HepG2 (cell line): ENCODE data around the gene NTM. TPM values are rescaled to one million over a fixed set of nuclear protein-coding genes. Genes with fewer than 3 reads are reported as not detected.

Experiments
- ATAC-seq: fragments of 200-7000 bp; cut with Tn5 transposase; 3 replicates; pipeline ENCODE4 v1.9.1; 2020; ENCODE audit warnings: mild to moderate bottlenecking, moderate library complexity
- BruUV-seq: library from RNA; stranded (reverse); fragments of 400-500 nt; replicated peaks from 2 replicates; lab custom pipeline; 2021; lab: Mats Ljungman, UMichigan
- CTCF ChIA-PET: fragments of 300-600 bp; formaldehyde crosslinking; extraction: SDS; loops from one replicate; lab custom pipeline; 2021; ENCODE audit warnings: low total read pairs, inconsistent platforms, low intra/inter-chr PET ratio; lab: Yijun Ruan, JAX
- POLR2A ChIA-PET: fragments of 350-600 bp; sonication (Branson Sonifier 250); formaldehyde crosslinking; loops from one replicate; lab custom pipeline; 2020; ENCODE audit warnings: antibody characterized with exemption, inconsistent platforms; lab: Yijun Ruan, JAX
- DNase-seq: peaks from one replicate; pipeline ENCODE4 v3.0.0-alpha.2; 2015; ENCODE audit warnings: low spot score
- FAIRE-seq: peaks from 3 replicates; lab custom pipeline; 2011; peaks lifted over from hg19 to GRCh38; lab: Jason Lieb, UNC
- H2AFZ ChIP-seq: one replicate; pipeline ENCODE4 v1.6.1; 2011; ENCODE audit warnings: low read length, inconsistent platforms
- H3K27ac ChIP-seq: fragments of 300-600 bp; 3 replicates; pipeline ENCODE4 v1.8.0; 2011; ENCODE audit warnings: mixed run types, mild to moderate bottlenecking, mixed read lengths, low read length, inconsistent platforms; ENCODE audit not compliant: insufficient read depth; ENCODE audit errors: extremely low read length
- H3K27me3 ChIP-seq, 2 experiments: fragments of 200-600 bp in 1 of 2; 2 replicates in 1 of 2; 3 replicates in 1 of 2; pipeline versions ENCODE4 v1.6.0 to v1.8.0; 2011; ENCODE audit warnings: low read length in 2 of 2, mild to moderate bottlenecking in 2 of 2, moderate library complexity in 2 of 2, inconsistent platforms in 1 of 2; ENCODE audit not compliant: insufficient read depth in 2 of 2, control insufficient read depth in 1 of 2
- H3K36me3 ChIP-seq, 2 experiments: fragments of 200-600 bp in 1 of 2; replicated peaks in 1 of 2; 2 replicates in 1 of 2; 3 replicates in 1 of 2; pipeline versions ENCODE4 v1.5.1 to v1.8.0; 2011; ENCODE audit warnings: low read length in 2 of 2, inconsistent platforms in 1 of 2; ENCODE audit not compliant: insufficient read depth in 2 of 2, control insufficient read depth in 1 of 2
- H3K4me1 ChIP-seq: 2 replicates; pipeline ENCODE4 v1.5.1; 2012; ENCODE audit warnings: low read length, inconsistent platforms; ENCODE audit not compliant: insufficient read depth
- H3K4me2 ChIP-seq: 2 replicates; pipeline ENCODE4 v1.6.0; 2011; ENCODE audit warnings: low read depth, low read length, inconsistent platforms
- H3K4me3 ChIP-seq, 3 experiments: fragments of 200-600 bp in 1 of 3; sonication (generic), shearing (Covaris generic) in 1 of 3; replicated peaks in 1 of 3; 2 replicates each; pipeline ENCODE4 v1.5.1; 2011 to 2016; ENCODE audit warnings: low read length in 3 of 3, inconsistent platforms in 2 of 3, low read depth in 2 of 3, mild to moderate bottlenecking in 2 of 3, control low read depth in 1 of 3, mixed read lengths in 1 of 3; ENCODE audit not compliant: insufficient read depth in 1 of 3
- H3K79me2 ChIP-seq: one replicate; pipeline ENCODE4 v1.6.1; 2011; ENCODE audit warnings: low read length, inconsistent platforms; ENCODE audit not compliant: insufficient read depth
- H3K9ac ChIP-seq: 2 replicates; pipeline ENCODE4 v1.6.0; 2011; ENCODE audit warnings: mild to moderate bottlenecking, low read depth, low read length, inconsistent platforms; ENCODE audit not compliant: insufficient read depth
- H3K9me3 ChIP-seq: 2 replicates; pipeline ENCODE4 v1.5.1; 2012; ENCODE audit warnings: mild to moderate bottlenecking, low read length
- H4K20me1 ChIP-seq: 2 replicates; pipeline ENCODE4 v1.6.0; 2011; ENCODE audit warnings: inconsistent platforms, mild to moderate bottlenecking, low read length, moderate library complexity; ENCODE audit not compliant: insufficient read depth
- HNF4G ChIP-seq, 2 experiments: sonication (generic) in 1 of 2; formaldehyde crosslinking in 1 of 2; IDR thresholded peaks; 2 replicates each; pipeline versions ENCODE4 v1.4.0 to v1.6.1; 2011 to 2020; ENCODE audit warnings: borderline replicate concordance in 2 of 2, low read depth in 2 of 2, mild to moderate bottlenecking in 2 of 2, low read length in 1 of 2, missing genetic modification reagents in 1 of 2, moderate library complexity in 1 of 2
- HNRNPL ChIP-seq: fragments of 200-400 bp; formaldehyde crosslinking; IDR thresholded peaks from 2 replicates; pipeline ENCODE4 v1.6.1; 2017; ENCODE audit warnings: mild to moderate bottlenecking, low read depth, low read length
- IRF9 ChIP-seq: sonication (generic); formaldehyde crosslinking; IDR thresholded peaks from 2 replicates; pipeline ENCODE4 v1.8.0; 2022; ENCODE audit warnings: missing genetic modification reagents, mild to moderate bottlenecking, borderline replicate concordance
- KLF12 ChIP-seq: sonication (generic); formaldehyde crosslinking; IDR thresholded peaks from 2 replicates; pipeline ENCODE4 v1.4.0; 2020; ENCODE audit warnings: missing genetic modification reagents, borderline replicate concordance
- MXI1 ChIP-seq: IDR thresholded peaks from 3 replicates; pipeline ENCODE4 v1.6.1; 2012; ENCODE audit warnings: low read depth, low read length, inconsistent platforms, borderline replicate concordance
- NFKBIZ ChIP-seq: IDR thresholded peaks from 2 replicates; pipeline ENCODE4 v1.6.1; 2018; ENCODE audit warnings: missing genetic modification reagents, missing compliant biosample characterization
- REPIN1 ChIP-seq: sonication (generic); formaldehyde crosslinking; IDR thresholded peaks from 2 replicates; pipeline ENCODE4 v1.8.0; 2022; ENCODE audit warnings: missing genetic modification reagents, low read depth, mild to moderate bottlenecking, borderline replicate concordance
- SNAPC5 ChIP-seq: sonication (generic); formaldehyde crosslinking; IDR thresholded peaks from 2 replicates; pipeline ENCODE4 v1.8.1; 2023; ENCODE audit warnings: mild to moderate bottlenecking, missing genetic modification reagents, borderline replicate concordance
- XRCC5 ChIP-seq: fragments of 200-400 bp; formaldehyde crosslinking; optimal IDR thresholded peaks from 2 replicates; pipeline ENCODE3; 2017; ENCODE audit warnings: mild to moderate bottlenecking, low read length
- ZNF17 ChIP-seq: sonication (generic); formaldehyde crosslinking; IDR thresholded peaks from 2 replicates; pipeline ENCODE4 v1.5.0; 2020; ENCODE audit warnings: mild to moderate bottlenecking, missing genetic modification reagents
- ZNF24 ChIP-seq: fragments of 450-650 bp; IDR thresholded peaks from 2 replicates; pipeline ENCODE4 v1.6.1; 2017; ENCODE audit warnings: antibody characterized with exemption, mild to moderate bottlenecking
- ZNF275 ChIP-seq: sonication (generic); formaldehyde crosslinking; IDR thresholded peaks from 2 replicates; pipeline ENCODE4 v1.8.0; 2022; ENCODE audit warnings: missing genetic modification reagents, mild to moderate bottlenecking, inconsistent platforms, borderline replicate concordance
- ZNF563 ChIP-seq: sonication (generic); formaldehyde crosslinking; IDR thresholded peaks from 2 replicates; pipeline ENCODE4 v1.8.0; 2022; ENCODE audit warnings: mild to moderate bottlenecking, moderate library complexity, missing genetic modification reagents
- ZNF780A ChIP-seq: sonication (generic); formaldehyde crosslinking; IDR thresholded peaks from 2 replicates; pipeline ENCODE4 v1.8.0; 2022; ENCODE audit warnings: mild to moderate bottlenecking, missing genetic modification reagents, moderate library complexity
- WGBS: methylation state at CpG from one replicate; pipeline ENCODE4 v1.1.6; 2017; ENCODE audit warnings: low lambda C conversion rate; 5-methylcytosine and 5-hydroxymethylcytosine counted together
- in situ Hi-C: cut with HindIII; loops from 2 replicates; pipeline ENCODE4 v1.10.0; 2017; ENCODE audit warnings: low pct_unique_long_range_greater_than_20kb; ENCODE audit not compliant: extremely low pct_ligation_motif_present
- intact Hi-C: fragments of 100-400 bp; cut with micrococcal nuclease; formaldehyde crosslinking; loops from one replicate; pipeline ENCODE4 v1.10.0; 2022; ENCODE audit not compliant: unreplicated experiment
- polyA plus RNA-seq, 8 experiments: library from polyadenylated mRNA; depleted of rRNA in 3 of 8; stranded (reverse) in 7 of 8; unstranded in 1 of 8; fragments of >200 nt; fragmentation: Illumina TruSeq in 4 of 8; extraction: Trizol in 4 of 8; gene quantifications; 2 replicates each; pipeline versions ENCODE4 v1.2.1 to v1.2.3, GENCODE V29; 2011 to 2016; ENCODE audit warnings: low read depth in 4 of 8, missing spikeins in 1 of 8, mixed read lengths in 1 of 8; ENCODE audit not compliant: insufficient read depth in 1 of 8
- total RNA-seq, 5 experiments: library from RNA; depleted of rRNA; stranded (reverse); fragments of >200 nt; fragmentation: Illumina TruSeq; extraction: Trizol; gene quantifications; 2 replicates each; pipeline ENCODE4 v1.2.3, GENCODE V29; 2016; ENCODE audit warnings: low read depth in 1 of 5
- TF ChIP-seq, protein P1 (sequence below): sonication (generic); formaldehyde crosslinking; conservative IDR thresholded peaks from 2 replicates; pipeline ENCODE4 v1.8.0; 2022; ENCODE audit warnings: missing genetic modification reagents

The NTM gene
- total and polyA plus RNA-seq, 2 of the 13 experiments (the other 11 are each of a cell fraction or from before 2014, with no cell fraction given) = not detected

GRCh38 chr11:131880976-131881375, 510.6 kb downstream of the NTM start:
- in situ Hi-C loops (no loop called here), intact Hi-C loops (no loop called here)
- Histone ChIP-seq H3K4me1 (no peaks in the 10 kb centered on the region), H3K4me3 (no peak overlapping the region), H4K20me1 (no peaks in the 10 kb centered on the region), H3K4me2 (no peak overlapping the region), H3K27ac (no peak overlapping the region), H3K79me2 (no peaks in the 10 kb centered on the region), H2AFZ (no peak overlapping the region), H3K36me3 (no peaks in the 10 kb centered on the region), H3K27me3 (peaks cover 0 to 3% of the 10 kb centered on the region in 2 experiments; a peak in 1 of 5 replicates), H3K9me3 (no peaks in the 10 kb centered on the region), H3K9ac (no peak overlapping the region)
- ChIA-PET POLR2A (no interaction called here), CTCF (no interaction called here)
- DNase-seq = no peak
- BruUV-seq = no TSS peak
- FAIRE-seq = no peak
- TF ChIP-seq ZNF275 (CRISPR knock-in tag) = no peak
- TF ChIP-seq IRF9 (CRISPR knock-in tag) = no peak
- no peak for TF ChIP-seq KLF12 (CRISPR knock-in tag)
- TF ChIP-seq ZNF780A (CRISPR knock-in tag) = no peak
- no peak for TF ChIP-seq SNAPC5
- TF ChIP-seq ZNF24 = no peak
- TF ChIP-seq ZNF17 (CRISPR knock-in tag) = no peak
- TF ChIP-seq MXI1 = no peak
- no peak for TF ChIP-seq ZNF563 (CRISPR knock-in tag)
- no peak for TF ChIP-seq HNRNPL
- no peak for TF ChIP-seq REPIN1 (CRISPR knock-in tag)
- TF ChIP-seq HNF4G (IDR thresholded peaks at IDR 0.05; ENCODE audit: borderline replicate concordance, low read depth, low read length) = no peak
- TF ChIP-seq HNF4G (CRISPR knock-in tag; IDR thresholded peaks at IDR 0.05; ENCODE audit: borderline replicate concordance, low read depth) = no peak
- TF ChIP-seq NFKBIZ (CRISPR knock-in tag) = no peak
- TF ChIP-seq XRCC5 = no peak
- TF ChIP-seq, protein P1, sequence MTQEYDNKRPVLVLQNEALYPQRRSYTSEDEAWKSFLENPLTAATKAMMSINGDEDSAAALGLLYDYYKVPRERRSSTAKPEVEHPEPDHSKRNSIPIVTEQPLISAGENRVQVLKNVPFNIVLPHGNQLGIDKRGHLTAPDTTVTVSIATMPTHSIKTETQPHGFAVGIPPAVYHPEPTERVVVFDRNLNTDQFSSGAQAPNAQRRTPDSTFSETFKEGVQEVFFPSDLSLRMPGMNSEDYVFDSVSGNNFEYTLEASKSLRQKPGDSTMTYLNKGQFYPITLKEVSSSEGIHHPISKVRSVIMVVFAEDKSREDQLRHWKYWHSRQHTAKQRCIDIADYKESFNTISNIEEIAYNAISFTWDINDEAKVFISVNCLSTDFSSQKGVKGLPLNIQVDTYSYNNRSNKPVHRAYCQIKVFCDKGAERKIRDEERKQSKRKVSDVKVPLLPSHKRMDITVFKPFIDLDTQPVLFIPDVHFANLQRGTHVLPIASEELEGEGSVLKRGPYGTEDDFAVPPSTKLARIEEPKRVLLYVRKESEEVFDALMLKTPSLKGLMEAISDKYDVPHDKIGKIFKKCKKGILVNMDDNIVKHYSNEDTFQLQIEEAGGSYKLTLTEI (CRISPR knock-in tag) = no peak
- no peak for ATAC-seq
- WGBS = 17% methylated on average over 6 of the region's 6 CpGs
